ENCODE results near the gene SLC35C1.
"Not testable (repeated sequence)": the region's sequence is repeated elsewhere in the genome, so short reads cannot be mapped to it uniquely, and the experiment has no call there.

SLC35C1 gene

DNA sequence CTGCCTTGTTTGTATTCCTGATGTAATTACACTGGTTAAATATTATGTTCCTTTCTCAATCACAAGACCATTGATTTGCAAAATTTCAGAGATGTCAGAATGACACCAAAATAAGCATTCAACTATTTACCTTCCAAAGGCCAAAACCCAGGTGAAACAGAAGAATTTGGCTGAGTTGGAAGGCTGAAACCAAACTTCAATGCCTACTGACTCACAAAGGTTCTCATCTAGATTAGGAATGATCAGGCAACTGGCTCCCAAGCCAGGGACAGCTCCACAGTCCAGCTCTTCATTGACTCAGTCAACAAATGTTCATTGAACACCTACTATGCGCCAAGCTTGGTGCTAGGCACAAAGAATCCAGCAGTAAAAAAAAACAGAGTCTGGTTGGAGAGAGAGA is 13.4 kb upstream of the SLC35C1 start:
- no peak for DNase-seq

DNA sequence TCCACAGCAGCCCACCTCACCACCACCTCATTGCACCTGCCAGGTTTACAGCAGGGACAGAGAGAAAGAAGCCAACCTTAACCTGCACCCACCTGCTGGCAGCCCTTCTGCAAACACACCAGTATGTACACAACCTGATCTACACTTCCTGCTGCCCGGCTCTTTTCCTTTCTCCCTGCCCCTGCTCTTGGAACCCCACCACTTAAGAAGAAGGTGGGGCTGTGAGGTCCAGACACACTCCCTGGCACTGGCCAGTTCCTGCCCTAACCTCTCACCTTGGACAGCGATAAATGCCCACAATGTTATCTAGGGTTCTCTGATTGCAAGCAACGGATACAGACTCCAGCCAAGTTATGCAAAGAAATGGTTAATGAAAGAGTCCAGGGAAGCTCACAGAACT is 10.8 kb upstream of the SLC35C1 start:
- no peak for DNase-seq

DNA sequence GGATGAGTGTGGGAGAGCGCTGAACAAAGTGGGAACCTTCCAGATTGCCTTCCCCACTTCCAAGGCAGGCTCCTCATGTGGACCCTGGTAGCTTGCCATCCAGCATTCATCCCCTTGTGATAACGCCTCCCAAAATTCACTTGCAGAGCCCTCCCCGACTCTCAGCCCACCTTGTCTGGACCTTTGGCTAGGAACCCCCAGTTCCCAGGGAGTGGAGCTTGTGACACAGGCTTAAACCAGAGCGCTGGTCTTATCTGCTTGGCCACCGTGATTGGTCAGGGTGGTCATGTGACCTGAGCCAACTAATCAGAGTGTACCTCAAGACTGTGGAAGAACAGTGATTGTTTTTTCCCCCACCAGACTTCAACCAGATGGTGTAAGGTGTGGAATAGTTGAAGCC is 9.6 kb upstream of the SLC35C1 start:
- no peak for DNase-seq

DNA sequence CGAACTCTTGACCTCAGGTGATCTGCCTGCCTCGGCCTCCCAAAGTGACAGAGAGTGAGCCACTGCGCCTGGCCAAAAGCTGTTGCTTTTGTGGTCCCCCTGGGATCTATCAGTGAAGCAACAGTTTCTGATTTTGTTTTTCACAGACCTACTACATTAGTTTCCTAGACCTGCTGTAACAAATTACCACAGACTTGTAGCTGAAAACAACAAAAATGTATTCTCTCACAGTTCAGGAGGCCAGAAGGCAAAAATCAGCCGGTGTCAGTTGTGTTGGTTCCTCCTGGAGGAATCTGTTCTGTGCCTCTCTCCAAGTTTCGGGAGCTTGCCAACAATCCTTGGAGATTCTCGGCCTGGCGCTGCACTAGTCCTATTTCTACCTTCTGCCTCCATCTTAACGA is 8.5 kb upstream of the SLC35C1 start:
- no peak for DNase-seq

DNA sequence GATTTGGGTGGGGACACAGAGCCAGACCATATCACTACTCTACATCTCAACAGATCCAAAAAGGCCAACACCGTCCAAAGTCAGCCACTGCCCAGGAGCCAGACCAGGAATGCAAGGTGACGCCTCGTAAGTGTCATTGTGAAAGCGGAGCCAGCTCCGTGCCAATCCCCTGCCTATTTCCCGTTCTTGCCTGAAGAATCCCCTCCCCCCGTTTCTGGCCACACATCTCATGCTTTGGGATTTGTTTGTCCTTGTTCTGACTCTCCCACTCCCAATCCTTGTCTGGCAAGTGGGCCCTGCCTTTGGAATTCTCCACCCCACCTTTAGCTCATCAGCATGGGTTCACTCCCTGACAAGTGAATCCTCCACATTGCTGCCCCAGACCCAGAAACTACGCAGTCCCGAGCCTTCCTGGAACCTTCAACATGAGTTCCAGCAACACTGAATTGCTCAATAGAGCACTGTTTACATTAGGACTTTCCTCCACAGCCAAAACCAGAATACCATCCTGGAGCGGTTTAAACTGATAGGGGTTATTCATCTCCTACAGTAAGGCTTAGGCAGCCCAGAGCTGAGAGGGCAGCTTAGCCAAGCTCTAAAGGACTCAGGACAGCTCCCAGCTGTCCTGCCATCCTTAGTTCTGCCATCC is 6.0 kb upstream of the SLC35C1 start:
- no peak for DNase-seq

DNA sequence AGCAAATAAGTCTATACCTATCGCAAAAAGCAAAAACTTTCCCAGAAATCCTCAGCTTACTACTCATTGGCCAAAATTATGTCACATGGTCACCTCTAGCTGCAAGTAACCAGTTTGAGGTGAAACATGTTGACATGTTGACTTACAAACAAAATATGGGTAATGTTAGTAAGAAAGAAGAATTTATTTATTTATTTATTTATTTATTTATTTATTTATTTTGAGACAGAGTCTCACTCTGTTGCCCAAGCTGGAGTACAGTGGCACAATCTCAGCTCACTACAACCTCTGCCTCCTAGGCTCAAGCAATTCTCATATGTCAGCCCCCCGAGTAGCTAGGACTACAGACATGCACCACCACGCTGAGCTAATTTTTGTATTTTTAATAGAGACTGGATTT is 5.4 kb upstream of the SLC35C1 start:
- no peak for DNase-seq

DNA sequence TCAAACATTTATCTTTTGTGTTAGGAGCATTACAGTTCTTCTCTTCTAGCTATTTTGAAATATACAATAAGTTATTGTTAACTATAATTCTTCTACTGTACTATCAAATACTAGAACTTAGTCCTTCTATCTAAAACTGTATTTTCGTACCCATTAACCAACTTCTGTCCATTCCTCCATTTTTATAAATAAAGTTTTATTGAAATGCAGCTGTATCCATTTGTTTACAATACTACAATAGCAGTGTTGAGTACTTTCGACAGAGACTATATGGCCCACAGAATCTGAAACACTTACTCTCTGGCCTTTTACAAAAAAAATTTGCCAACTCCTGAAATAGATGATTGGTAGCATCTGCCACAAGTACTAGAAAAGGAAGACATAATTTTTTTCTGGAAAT is 4.7 kb upstream of the SLC35C1 start:
- DNase-seq: no peak

DNA sequence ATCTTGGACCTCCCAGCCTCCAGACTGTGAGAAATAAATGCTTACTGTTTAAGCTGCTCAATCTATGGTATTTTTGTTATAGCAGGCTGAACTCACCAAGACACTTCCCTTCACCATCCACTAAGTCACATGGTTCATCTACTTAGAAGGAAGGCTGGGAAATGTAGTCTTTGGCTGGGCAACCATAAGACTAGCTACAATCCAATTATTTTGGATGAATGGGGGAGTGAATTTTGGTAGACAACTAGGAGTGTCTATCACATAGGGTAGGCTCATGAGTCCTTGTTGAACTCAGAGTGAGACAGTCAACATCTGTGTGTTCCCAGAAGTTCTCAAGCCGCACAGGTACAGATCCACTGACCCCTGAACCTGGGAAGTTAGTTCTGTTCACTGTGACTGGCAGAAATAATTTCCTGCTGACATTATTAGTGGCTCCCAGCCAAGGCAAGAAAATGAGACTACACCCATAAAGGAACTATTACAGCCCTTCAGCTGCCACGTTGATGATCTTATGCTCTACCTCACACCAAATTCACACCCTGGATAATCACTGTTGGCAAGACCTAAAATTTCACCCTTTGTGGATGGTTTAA is 3.1 kb upstream of the SLC35C1 start:
- DNase-seq: no peak

DNA sequence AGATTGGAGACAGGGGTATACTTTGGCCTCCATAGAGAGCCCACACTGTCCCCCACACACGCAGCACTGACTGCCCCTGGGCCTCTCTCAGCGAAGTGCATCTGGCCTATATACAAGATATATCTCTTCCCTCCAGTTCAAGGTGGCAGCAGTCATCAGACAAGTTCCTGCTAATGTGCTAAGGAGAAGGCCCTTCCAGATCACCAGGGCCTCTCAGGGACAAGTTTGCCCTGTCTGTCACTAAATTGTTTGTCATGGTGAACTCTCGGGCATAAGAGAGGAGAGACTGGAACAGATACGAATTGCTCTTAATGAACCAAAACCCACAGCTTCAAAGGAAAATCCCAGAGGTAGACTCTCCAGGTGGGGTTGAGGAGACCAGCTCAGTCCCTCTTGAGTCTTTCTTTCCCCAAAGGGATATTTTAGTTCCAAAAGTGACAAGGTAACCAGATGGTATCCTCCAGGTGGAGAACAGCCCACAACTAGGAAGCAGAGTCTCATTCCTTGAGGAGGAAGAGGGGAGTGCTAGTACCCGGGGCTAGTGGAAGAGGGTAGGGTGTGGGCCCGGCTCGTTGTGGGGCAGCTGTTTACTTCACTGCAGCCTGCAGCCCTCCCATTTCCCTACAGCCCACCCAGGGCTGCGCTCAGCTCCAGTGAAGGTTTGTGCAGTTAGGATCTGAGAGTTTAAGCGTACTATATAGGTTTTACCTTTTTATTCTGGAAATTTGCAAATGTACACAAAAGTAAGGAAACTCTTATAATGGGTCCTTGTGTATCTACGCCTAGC is 2.2 kb upstream of the SLC35C1 start:
- no peak for DNase-seq

DNA sequence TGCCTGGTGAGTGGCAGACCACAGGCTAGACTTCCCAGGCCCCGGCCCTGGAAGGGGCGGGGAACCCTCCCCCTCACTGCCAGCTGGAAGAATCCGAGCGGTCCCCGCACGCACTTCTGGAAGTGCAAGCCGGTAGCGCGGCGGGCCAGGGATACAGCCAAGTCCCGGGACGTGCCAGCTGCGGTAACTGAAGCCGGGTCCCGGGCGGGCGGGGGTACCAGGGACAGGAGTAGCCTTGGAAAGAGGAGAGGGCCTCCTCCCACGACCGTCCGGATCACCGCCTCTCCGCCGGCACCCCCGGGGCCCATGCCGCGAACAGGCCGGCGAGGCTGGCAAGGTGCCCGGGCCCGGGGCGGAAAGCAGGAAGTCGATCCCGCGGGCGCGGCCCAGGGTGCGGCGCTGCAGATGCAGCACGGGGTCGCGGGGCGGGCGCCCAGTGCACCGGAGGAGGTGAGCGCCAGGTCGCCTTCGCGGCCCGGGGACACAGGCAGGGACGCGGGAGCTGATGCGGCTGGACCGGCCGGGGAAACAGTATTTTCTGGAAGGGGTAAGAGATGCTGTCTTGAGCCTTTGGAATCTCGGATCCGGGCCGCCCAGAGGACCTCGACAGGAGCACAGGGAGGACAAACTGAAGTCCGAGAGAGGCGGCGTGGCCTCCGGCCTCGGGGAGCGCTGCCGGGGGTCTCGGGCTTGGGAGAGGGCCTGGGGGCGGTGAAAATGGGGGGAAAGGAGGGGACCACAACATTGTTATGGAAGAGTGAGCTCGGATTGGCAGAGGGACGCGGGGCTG is 783 bp upstream of the SLC35C1 start:
- peak; percentile 53 to 72 (median 57) for DNase-seq

DNA sequence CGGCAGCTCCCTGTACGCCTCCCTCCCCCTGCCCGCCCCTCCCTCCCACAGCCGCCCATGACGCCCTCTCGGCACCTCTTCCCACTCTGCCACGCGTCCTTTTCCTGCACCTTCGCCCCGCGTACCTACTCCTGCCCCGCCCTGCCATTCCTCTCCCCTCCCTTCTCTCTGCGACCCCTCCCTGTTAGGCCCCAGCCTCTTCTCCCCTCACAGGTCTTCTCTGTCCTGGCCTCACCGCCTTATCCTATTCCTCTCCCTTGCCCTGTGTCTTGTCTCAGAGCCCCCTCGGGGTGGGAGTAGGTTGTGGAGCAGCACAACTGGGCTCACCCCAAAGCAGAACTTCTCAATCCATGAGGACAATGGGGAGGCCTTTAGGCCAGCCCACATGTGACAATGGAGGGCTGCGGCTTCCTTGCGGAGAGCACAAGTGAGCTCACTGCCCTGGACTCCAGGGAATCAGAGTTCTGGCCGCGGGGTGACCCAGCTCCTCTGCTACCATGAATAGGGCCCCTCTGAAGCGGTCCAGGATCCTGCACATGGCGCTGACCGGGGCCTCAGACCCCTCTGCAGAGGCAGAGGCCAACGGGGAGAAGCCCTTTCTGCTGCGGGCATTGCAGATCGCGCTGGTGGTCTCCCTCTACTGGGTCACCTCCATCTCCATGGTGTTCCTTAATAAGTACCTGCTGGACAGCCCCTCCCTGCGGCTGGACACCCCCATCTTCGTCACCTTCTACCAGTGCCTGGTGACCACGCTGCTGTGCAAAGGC is 539 bp downstream of the SLC35C1 start:
- DNase-seq: no peak

DNA sequence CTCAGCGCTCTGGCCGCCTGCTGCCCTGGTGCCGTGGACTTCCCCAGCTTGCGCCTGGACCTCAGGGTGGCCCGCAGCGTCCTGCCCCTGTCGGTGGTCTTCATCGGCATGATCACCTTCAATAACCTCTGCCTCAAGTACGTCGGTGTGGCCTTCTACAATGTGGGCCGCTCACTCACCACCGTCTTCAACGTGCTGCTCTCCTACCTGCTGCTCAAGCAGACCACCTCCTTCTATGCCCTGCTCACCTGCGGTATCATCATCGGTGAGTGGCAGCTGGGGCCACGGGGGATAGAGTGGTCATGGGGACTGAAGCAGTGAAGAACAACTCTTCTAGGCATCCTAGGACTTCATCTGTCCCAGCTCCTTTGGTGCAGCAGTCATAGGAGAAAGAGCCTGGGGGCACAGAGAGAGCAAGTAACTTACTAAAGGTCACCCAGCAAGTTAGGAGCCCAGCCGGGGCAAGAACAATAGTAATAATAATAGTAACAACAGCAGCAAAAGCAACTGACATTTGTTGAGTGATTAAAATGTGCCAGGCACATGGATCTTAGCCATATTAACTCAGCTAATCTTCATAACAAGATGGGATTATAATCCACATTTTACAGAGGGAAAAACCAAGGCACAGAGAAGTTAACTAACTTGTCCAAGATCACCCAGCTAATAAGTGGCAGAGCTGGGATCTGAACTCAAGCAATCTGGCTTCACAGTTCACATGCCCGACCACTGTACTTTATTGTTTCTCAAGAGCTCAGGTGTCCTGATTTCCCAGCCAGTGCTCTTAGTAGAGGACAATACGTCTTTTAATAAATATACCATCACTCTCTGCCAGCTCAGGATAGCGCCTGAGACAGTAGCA is 1.4 kb downstream of the SLC35C1 start:
- no peak for DNase-seq

DNA sequence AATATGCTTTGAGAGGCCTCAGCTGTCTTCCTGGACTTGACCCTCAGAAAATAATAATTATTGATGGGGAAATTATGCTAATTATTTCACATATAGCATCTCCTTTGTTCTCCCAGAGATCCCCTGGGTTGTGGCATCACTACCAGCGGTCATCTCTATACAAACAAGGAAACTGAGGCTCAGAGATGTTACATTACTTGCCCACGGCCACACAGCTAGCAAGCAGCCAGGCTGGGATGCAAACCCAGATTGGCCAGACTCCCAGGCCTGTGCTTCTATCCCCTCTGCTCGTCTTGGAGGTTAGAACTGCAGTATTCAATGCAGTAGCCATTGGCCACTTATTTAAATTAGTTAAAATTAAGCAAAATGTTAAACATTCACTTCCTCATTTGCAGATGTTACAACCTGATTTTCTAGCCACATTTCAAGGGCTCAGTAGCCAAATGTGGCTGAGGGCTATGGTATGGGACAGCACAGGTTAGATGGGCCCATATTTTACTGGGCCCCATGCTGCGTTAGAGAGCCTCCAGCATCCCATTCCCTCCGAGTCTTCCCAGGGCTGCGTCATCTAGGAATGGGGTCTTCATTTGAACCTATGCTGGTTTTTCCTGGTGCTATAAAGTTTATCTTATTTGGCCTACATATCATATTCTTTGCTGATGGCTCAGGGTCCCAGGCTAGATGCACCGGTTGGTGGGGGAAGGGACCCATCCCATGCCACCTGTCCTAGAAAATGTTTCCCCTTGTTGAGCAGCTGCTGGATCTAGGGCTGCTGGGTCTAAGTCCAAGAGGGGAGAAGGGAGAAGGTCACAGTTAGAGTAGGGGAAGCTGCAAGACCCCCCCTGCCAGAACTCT is 2.2 kb downstream of the SLC35C1 start:
- no peak for DNase-seq

DNA sequence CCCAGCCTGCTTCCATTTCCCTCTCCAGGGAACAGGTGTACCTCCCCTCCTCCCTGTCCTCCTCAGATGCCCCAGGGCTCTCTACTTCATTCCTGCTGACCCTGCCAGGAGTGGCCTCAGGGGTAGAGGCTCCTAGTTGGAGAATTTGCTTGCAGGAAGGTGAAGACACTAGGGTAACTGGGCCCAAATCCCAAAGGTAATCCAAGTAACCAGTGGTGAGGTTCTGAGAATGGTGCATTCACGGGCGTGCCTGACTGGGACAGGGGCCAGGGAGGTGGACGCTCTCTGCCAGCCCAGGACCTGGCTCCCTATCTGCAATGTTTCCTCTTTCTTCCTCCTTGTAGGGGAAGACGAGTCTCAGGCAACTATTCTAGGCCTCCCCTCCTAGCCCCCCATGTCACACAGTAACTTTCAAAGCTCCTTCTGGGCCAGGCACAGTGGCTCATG is 2.9 kb downstream of the SLC35C1 start:
- DNase-seq: no peak

DNA sequence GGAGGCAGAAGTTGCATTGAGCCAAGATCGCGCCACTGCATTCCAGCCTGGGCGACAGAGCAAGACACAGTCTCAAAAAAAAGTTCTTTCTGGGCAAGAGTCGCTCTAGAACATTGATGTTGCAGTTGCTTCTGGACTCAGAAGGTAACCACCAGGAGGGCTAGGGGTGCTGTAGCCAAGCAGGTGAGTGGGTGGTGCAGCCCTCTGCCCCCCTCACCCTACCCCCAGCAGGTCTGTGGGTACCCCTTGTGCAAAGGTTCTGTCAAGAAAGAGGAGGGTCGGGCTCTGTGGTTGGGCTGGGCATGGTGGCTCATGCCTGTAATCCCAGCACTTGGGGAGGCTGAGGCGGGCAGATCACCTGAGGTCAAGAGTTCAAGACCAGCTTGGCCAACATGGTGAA is 3.5 kb downstream of the SLC35C1 start:
- DNase-seq: not testable (repeated sequence)

DNA sequence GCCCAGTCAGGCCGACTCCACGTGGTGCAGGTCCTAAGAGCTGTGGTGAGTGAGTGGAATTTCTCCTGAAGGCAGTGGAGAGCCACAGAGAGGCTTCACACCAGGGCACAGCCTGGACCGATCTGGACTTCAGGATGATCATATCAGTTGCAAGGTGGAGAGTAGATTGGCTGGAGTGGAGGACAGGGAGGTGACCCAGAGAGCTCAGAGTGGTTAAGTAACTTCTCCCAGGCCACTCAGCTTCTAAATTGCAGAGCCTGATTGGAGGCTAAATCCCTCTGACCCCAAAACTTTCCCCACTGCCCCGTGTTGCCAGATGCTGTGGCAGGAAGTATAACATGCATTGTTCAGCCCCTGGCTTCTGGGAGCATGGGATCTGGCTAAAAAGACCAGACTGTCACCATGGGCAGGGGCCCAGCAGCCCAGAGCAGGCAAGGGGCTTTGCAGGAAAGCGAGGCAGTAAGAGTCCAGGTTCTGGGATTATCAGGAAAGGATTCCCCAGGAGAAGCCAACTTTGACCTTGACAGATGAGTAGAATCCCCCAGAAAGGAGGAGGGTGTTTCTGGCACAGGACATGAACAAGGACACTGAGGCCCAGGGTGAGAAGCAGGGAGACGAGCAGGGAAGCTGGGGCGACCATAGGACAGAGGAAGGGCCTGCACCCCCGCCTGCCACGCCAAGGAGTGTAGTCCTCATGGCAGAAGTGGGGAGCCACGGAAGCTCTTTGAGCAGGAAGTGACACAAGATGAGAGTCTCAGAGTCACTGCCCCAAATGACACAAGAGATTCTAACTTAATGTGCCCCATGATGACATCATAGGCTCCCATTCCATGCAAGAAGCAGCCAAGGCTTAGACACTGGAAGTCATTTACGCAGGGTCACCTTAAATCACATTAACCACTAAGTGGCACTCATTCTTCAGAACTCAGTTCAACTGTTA is 4.8 kb downstream of the SLC35C1 start:
- peak in 1 of 5 donors; percentile 19 for DNase-seq

DNA sequence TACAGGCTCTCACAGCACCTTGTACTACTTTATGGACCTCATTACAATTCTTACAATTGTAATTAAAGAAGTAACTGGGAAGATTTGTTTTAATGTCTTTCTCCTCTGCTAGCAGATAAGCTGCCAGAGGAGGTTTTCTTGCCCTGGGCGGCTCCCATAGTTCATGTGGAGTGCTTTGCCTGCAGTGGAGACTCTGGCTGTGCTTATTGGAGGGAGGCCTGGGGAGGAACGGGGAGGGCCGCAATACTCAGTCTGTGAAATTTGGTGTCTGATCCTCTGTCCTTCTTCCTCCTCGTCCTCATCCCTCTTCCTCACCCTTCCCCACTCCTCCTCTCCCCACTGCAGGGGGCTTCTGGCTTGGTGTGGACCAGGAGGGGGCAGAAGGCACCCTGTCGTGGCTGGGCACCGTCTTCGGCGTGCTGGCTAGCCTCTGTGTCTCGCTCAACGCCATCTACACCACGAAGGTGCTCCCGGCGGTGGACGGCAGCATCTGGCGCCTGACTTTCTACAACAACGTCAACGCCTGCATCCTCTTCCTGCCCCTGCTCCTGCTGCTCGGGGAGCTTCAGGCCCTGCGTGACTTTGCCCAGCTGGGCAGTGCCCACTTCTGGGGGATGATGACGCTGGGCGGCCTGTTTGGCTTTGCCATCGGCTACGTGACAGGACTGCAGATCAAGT is 5.6 kb downstream of the SLC35C1 start:
- no peak for DNase-seq

DNA sequence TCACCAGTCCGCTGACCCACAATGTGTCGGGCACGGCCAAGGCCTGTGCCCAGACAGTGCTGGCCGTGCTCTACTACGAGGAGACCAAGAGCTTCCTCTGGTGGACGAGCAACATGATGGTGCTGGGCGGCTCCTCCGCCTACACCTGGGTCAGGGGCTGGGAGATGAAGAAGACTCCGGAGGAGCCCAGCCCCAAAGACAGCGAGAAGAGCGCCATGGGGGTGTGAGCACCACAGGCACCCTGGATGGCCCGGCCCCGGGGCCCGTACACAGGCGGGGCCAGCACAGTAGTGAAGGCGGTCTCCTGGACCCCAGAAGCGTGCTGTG is 6.1 kb downstream of the SLC35C1 start:
- no peak for DNase-seq

Data from T-helper 1 cell (primary cell).